ENCODE data around the gene PLCZ1. TPM values are rescaled to one million over a fixed set of nuclear protein-coding genes. Genes with fewer than 3 reads are reported as not detected.
"Not testable (repeated sequence)": the region's sequence is repeated elsewhere in the genome, so short reads cannot be mapped to it uniquely, and the experiment has no call there.

The PLCZ1 gene
- total RNA-seq, 2 donors from 2014 or later: not detected

GRCh38 chr12:18700271-18700670 is 37.5 kb downstream of the PLCZ1 start:
- Histone ChIP-seq H3K4me3 (no peak overlapping the region), H3K9me3 (no peaks in the 10 kb centered on the region), H3K27me3 (no peaks in the 10 kb centered on the region), H3K36me3 (no peaks in the 10 kb centered on the region), H3K4me1 (no peaks in the 10 kb centered on the region), H3K27ac (peak overlapping the region; percentile 32 to 52)
- no peak for TF ChIP-seq CTCF (IDR thresholded peaks at IDR 0.05)
- DNase-seq (ENCODE audit: low spot score): no peak

DNA sequence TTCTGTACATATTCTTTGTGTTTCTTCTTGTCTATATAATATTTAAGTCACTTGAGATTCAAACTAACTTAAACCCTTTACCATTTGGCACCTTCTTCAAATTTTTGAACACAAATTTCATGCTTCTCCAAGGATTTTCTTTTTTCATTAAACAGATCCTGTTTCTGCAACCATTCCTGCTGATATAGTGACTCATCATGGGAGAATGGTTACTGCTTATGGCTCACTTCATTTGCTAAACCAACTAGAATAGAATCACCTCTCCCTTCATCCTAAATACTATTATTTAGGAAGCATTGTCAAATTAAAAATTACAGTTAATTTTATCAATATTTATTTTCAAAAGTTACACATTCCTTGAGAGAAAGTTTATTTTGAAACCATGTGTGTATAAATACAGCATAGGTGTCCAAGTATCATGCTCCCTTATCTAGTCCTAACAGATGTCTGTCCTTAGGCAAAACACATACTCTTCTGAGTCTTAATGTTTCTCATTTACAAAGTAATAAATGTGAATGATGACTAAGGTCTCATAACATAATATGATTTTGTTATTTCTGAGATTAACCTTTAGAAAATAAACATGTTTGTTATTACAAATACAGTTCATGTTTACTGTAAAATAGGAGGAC is 40.7 kb downstream of the PLCZ1 start:
- DNase-seq (ENCODE audit: low spot score): no peak
- Histone ChIP-seq H3K4me1 (no peaks in the 10 kb centered on the region), H3K4me3 (no peak overlapping the region), H3K9me3 (no peaks in the 10 kb centered on the region), H3K36me3 (no peaks in the 10 kb centered on the region), H3K27ac (no peak overlapping the region), H3K27me3 (no peaks in the 10 kb centered on the region)
- no peak for TF ChIP-seq CTCF (IDR thresholded peaks at IDR 0.05)

GRCh38 chr12:18693986-18694385 is 43.8 kb downstream of the PLCZ1 start:
- DNase-seq (ENCODE audit: low spot score); H3K27ac ChIP-seq; H3K9me3 ChIP-seq; H3K4me3 ChIP-seq; H3K27me3 ChIP-seq; H3K4me1 ChIP-seq; H3K36me3 ChIP-seq: not testable (repeated sequence)

- Histone ChIP-seq H3K4me1 (no peaks in the 10 kb centered on the region), H3K9me3 (no peaks in the 10 kb centered on the region), H3K27ac (peak overlapping the region in 1 of 2 donors; percentile 74), H3K27me3 (no peaks in the 10 kb centered on the region), H3K36me3 (no peaks in the 10 kb centered on the region), H3K4me3 (no peak overlapping the region)
- TF ChIP-seq CTCF (IDR thresholded peaks at IDR 0.05): no peak
- no peak for DNase-seq (ENCODE audit: low spot score)
Measured at GRCh38 chr12:18690653-18691052, 47.2 kb downstream of the PLCZ1 start.

DNA sequence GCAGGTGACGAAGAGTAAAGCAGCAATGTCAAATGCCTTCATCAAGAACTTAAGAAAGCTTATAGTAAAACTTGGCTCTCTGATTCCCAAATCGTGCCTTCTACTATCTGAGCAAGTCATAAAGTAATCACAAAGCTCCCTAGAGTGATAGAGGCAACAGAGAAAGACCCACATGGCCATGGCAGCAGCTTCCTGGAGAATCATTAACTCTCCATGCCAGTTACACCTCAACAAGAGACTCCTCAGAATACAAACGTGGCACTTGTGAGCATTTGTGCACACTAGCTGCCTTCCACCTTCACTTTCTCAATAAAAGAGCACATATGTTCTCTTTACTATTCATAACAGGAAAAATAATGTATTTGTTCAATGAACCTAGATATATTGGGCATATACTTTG is 48.0 kb downstream of the PLCZ1 start:
- no peaks in the 10 kb centered on the region for H3K9me3 ChIP-seq

DNA sequence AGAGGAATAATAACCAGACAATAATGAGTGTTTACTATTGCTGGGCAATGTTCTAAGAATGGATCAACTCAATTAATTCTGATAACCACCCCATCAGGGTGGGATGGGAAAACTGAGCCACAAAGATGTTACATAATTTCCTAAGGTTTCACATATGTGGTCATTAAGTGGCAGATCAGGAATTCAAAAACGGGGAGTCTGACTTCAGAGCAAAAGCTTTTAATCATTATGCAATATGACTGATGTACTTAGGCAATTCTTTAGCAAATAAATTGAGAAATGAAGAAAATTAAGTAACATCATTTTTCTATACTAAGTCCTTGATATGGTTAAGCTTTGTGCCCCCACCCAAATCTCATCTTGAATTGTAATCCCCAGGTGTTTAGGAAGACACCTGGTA is 53.4 kb downstream of the PLCZ1 start:
- H3K4me1 ChIP-seq: no peaks in the 10 kb centered on the region

More for the DNA sequence above, 48.0 kb downstream of the PLCZ1 start:
- DNase-seq (ENCODE audit: low spot score): no peak
- Histone ChIP-seq H3K4me3 (no peak overlapping the region), H3K4me1 (no peaks in the 10 kb centered on the region), H3K27me3 (no peaks in the 10 kb centered on the region), H3K36me3 (no peaks in the 10 kb centered on the region), H3K27ac (peak overlapping the region in 1 of 2 donors; percentile 74)
- no peak for TF ChIP-seq CTCF (IDR thresholded peaks at IDR 0.05)

More for the DNA sequence above, 53.4 kb downstream of the PLCZ1 start:
- no peak for TF ChIP-seq CTCF (IDR thresholded peaks at IDR 0.05)
- H3K4me3 ChIP-seq: no peak overlapping the region
- H3K36me3 ChIP-seq: no peaks in the 10 kb centered on the region
- no peak for DNase-seq (ENCODE audit: low spot score)
- H3K9me3 ChIP-seq: no peaks in the 10 kb centered on the region
- H3K27me3 ChIP-seq: no peaks in the 10 kb centered on the region
- H3K27ac ChIP-seq: no peak overlapping the region
